Endodermal cell (in vitro differentiated cells): ENCODE measurements around the gene DPYSL4. TPM values are rescaled to one million over a fixed set of nuclear protein-coding genes. Genes with fewer than 3 reads are reported as not detected.

Experiments
- DNase-seq: peaks from one replicate; pipeline ENCODE4 v3.0.0-alpha.2; 2017
- H3K27ac ChIP-seq: 2 replicates; pipeline ENCODE4 v1.5.1; 2013; ENCODE audit warnings: mild to moderate bottlenecking, low read depth, low read length, moderate library complexity
- H3K27me3 ChIP-seq: 2 replicates; pipeline ENCODE4 v1.6.1; 2013; ENCODE audit warnings: mild to moderate bottlenecking, low read length, moderate library complexity; ENCODE audit not compliant: insufficient read depth, control insufficient read depth, poor library complexity, severe bottlenecking
- H3K36me3 ChIP-seq: 2 replicates; pipeline ENCODE4 v1.7.0; 2013; ENCODE audit warnings: mild to moderate bottlenecking, low read length, moderate library complexity; ENCODE audit not compliant: control insufficient read depth, insufficient read depth
- H3K4me1 ChIP-seq: one replicate; pipeline ENCODE4 v1.7.0; 2013; ENCODE audit warnings: low read length; ENCODE audit not compliant: control insufficient read depth, insufficient read depth
- H3K4me3 ChIP-seq: 2 replicates; pipeline ENCODE4 v1.5.1; 2013; ENCODE audit warnings: mild to moderate bottlenecking, low read length, moderate library complexity
- H3K9ac ChIP-seq: 2 replicates; pipeline ENCODE4 v1.6.1; 2013; ENCODE audit warnings: mild to moderate bottlenecking, low read length, moderate library complexity; ENCODE audit not compliant: poor library complexity, severe bottlenecking; ENCODE audit errors: extremely low read depth
- H3K9me3 ChIP-seq: 2 replicates; pipeline ENCODE4 v1.6.1; 2013; ENCODE audit warnings: mild to moderate bottlenecking, low read length, moderate library complexity; ENCODE audit not compliant: control insufficient read depth
- H3K27ac Mint-ChIP-seq: 2 replicates; pipeline ENCODE4 v1.8.0; 2020; ENCODE audit warnings: mixed read lengths
- H3K27me3 Mint-ChIP-seq: 2 replicates; pipeline ENCODE4 v1.8.0; 2021; ENCODE audit warnings: mild to moderate bottlenecking, mixed read lengths; ENCODE audit not compliant: insufficient read depth
- H3K36me3 Mint-ChIP-seq: 2 replicates; pipeline ENCODE4 v1.8.0; 2020; ENCODE audit warnings: low read depth, mixed read lengths
- H3K4me1 Mint-ChIP-seq: 2 replicates; pipeline ENCODE4 v1.8.0; 2020; ENCODE audit warnings: mixed read lengths
- H3K4me3 Mint-ChIP-seq: 2 replicates; pipeline ENCODE4 v1.8.0; 2020; ENCODE audit warnings: mild to moderate bottlenecking, moderate library complexity, mixed read lengths
- H3K9me3 Mint-ChIP-seq: 2 replicates; pipeline ENCODE4 v1.8.0; 2020; ENCODE audit warnings: mild to moderate bottlenecking, mixed read lengths
- WGBS, 2 experiments: methylation state at CpG; one replicate each; pipeline versions ENCODE4 v1.1.5 to v1.1.7; 2013; ENCODE audit warnings: missing lambda C conversion rate in 2 of 2, mixed read lengths in 1 of 2; ENCODE audit not compliant: insufficient coverage in 1 of 2, insufficient read length in 1 of 2; 5-methylcytosine and 5-hydroxymethylcytosine counted together
- total RNA-seq, 2 donors: library from RNA; stranded (reverse); fragmentation: NEBNext Ultra II Directional in 1 of 2; extraction: Animal tissue kit (Norgen Biotek cat#: 25700) in 1 of 2; gene quantifications; 2 replicates in 1 of 2; 3 replicates in 1 of 2; pipeline ENCODE4 v1.2.1, GENCODE V29; 2021
- TF ChIP-seq, protein P1 (sequence below): fragments of 200-600 bp; sonication (generic); conservative IDR thresholded peaks from 2 replicates; pipeline ENCODE4 v1.5.0; 2021; ENCODE audit warnings: antibody characterized with exemption, mild to moderate bottlenecking

DPYSL4 gene
- total RNA-seq, 2 donors from 2014 or later: 5.1 to 13.5 TPM

- H3K27ac ChIP-seq: no peak overlapping the region
- no peaks in the 10 kb centered on the region for H3K9me3 ChIP-seq
- Mint-ChIP-seq H3K36me3 (no peaks in the 10 kb centered on the region), H3K27ac (no peak overlapping the region), H3K4me3 (no peak overlapping the region), H3K27me3 (no peaks in the 10 kb centered on the region), H3K4me1 (no peaks in the 10 kb centered on the region), H3K9me3 (no peaks in the 10 kb centered on the region)
- DNase-seq: peak; percentile 89
- no peaks in the 10 kb centered on the region for H3K4me1 ChIP-seq
- peaks cover 3% of the 10 kb centered on the region for H3K36me3 ChIP-seq
- 59 to 69% methylated on average over 6 to 33 of the region's 33 CpGs for WGBS, 2 experiments
- no peak overlapping the region for H3K4me3 ChIP-seq
- no peak overlapping the region for H3K9ac ChIP-seq
- H3K27me3 ChIP-seq: no peaks in the 10 kb centered on the region
- TF ChIP-seq, protein P1, sequence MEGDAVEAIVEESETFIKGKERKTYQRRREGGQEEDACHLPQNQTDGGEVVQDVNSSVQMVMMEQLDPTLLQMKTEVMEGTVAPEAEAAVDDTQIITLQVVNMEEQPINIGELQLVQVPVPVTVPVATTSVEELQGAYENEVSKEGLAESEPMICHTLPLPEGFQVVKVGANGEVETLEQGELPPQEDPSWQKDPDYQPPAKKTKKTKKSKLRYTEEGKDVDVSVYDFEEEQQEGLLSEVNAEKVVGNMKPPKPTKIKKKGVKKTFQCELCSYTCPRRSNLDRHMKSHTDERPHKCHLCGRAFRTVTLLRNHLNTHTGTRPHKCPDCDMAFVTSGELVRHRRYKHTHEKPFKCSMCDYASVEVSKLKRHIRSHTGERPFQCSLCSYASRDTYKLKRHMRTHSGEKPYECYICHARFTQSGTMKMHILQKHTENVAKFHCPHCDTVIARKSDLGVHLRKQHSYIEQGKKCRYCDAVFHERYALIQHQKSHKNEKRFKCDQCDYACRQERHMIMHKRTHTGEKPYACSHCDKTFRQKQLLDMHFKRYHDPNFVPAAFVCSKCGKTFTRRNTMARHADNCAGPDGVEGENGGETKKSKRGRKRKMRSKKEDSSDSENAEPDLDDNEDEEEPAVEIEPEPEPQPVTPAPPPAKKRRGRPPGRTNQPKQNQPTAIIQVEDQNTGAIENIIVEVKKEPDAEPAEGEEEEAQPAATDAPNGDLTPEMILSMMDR: peak; percentile 95
Observed at GRCh38 chr10:132142396-132143161, 44.2 kb upstream of the DPYSL4 start.

DNA sequence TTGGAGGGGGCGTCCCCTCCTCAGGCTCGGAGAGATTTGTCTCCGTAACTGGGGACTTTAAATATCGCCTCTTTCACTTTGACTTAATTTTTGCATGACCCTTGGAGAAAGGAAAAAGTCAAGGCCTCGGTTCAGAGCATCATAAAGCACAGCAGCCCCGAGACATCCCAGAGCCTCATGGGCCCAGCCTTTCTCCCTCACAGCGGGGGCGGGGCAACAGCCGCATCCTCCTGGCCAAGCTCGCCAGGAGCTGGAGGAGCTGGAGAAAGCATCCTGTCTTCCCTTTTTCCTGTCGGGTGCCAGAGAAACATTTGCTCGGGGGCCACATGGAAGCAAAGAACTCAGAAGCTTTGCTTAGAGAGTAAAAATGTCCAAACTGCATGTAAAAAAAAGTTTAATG lies 43.6 kb upstream of the DPYSL4 start:
- H3K27ac Mint-ChIP-seq: no peak overlapping the region
- no peak overlapping the region for H3K27ac ChIP-seq
- H3K4me3 ChIP-seq: no peak overlapping the region
- no peaks in the 10 kb centered on the region for H3K9me3 ChIP-seq
- no peaks in the 10 kb centered on the region for H3K4me1 ChIP-seq
- no peak for DNase-seq
- H3K27me3 ChIP-seq: no peaks in the 10 kb centered on the region
- no peaks in the 10 kb centered on the region for H3K27me3 Mint-ChIP-seq
- no peaks in the 10 kb centered on the region for H3K36me3 ChIP-seq
- 80% methylated on average over 9 to 12 of the region's 12 CpGs for WGBS, 2 experiments
- no peaks in the 10 kb centered on the region for H3K9me3 Mint-ChIP-seq
- no peaks in the 10 kb centered on the region for H3K36me3 Mint-ChIP-seq
- H3K4me1 Mint-ChIP-seq: no peaks in the 10 kb centered on the region
- no peak overlapping the region for H3K9ac ChIP-seq
- H3K4me3 Mint-ChIP-seq: no peak overlapping the region
- TF ChIP-seq, protein P1: no peak

GRCh38 chr10:132144086-132144485 lies 42.7 kb upstream of the DPYSL4 start:
- TF ChIP-seq, protein P1: no peak
- no peaks in the 10 kb centered on the region for H3K9me3 ChIP-seq
- no peak overlapping the region for H3K9ac ChIP-seq
- H3K27me3 Mint-ChIP-seq: no peaks in the 10 kb centered on the region
- no peak for DNase-seq
- no peak overlapping the region for H3K4me3 ChIP-seq
- WGBS, 2 experiments: 89 to 93% methylated on average over 10 to 17 of the region's 17 CpGs
- no peaks in the 10 kb centered on the region for H3K4me1 Mint-ChIP-seq
- no peaks in the 10 kb centered on the region for H3K4me1 ChIP-seq
- no peaks in the 10 kb centered on the region for H3K36me3 Mint-ChIP-seq
- no peaks in the 10 kb centered on the region for H3K36me3 ChIP-seq
- no peaks in the 10 kb centered on the region for H3K27me3 ChIP-seq
- no peaks in the 10 kb centered on the region for H3K9me3 Mint-ChIP-seq
- H3K4me3 Mint-ChIP-seq: no peak overlapping the region
- no peak overlapping the region for H3K27ac Mint-ChIP-seq
- no peak overlapping the region for H3K27ac ChIP-seq
